ENCODE results near the gene LYG2. TPM values are rescaled to one million over a fixed set of nuclear protein-coding genes. Genes with fewer than 3 reads are reported as not detected.

The LYG2 gene
- total and polyA plus RNA-seq, 2 of the 8 experiments (the other 6 are each of a cell fraction or from before 2014, with no cell fraction given), result not detected

DNA sequence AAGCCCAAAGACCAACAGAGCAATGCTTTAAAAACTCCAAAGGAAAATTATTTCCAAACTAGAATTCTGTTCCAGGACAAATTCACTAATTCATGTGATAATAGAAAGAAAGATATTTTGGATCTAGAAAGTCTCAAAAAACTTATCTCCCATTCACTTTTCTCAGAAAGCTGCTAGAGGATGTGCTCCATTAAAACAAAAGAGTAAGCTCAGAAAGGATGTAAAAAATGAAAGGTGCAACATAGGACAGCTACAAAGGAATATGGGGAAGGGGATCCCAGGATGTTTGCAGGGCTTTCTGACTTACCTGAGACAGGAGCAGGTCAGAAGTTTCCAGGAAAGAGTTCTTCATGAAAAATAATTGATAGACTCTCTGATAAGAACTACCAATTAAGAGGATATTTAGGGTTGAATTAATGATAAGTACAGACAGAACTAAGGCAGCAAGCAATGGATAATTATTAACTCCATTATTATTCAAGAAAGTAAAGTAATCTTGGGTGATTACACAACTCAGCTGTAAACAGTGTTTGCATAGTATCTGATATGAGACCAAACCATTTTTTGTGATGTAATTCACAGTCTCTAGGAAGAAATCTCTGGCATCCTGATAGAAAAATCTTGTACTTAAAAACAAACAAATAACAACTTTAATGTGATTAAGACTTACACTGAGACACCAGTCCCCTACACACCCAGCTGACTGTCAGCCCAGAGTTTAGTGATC lies 24.7 kb upstream of the LYG2 start:
- Histone ChIP-seq H2BK120ac (replicated peaks; ENCODE audit: low read depth, low read length) (no peak overlapping the region), H3K79me1 (ENCODE audit: low read depth, low read length) (no peaks in the 10 kb centered on the region), H4K5ac (ENCODE audit: insufficient read length, low read depth, low read length) (no peak overlapping the region), H2AFZ (ENCODE audit: low read length) (no peak overlapping the region), H3K23me2 (ENCODE audit: low read depth, low read length) (no peaks in the 10 kb centered on the region), H3K4me2 (ENCODE audit: insufficient read depth in 1 of 2, low read depth in 2 of 2, low read length in 2 of 2) (no peak overlapping the region), H3K4ac (replicated peaks; ENCODE audit: insufficient read length, low read depth, low read length) (no peak overlapping the region), H3K56ac (replicated peaks; ENCODE audit: insufficient read length, low read depth, low read length) (no peak overlapping the region), H4K8ac (ENCODE audit: extremely low read depth, insufficient read depth, low read length) (no peak overlapping the region), H3K27me3 (replicated peaks in 1 of 4; ENCODE audit: control insufficient read depth in 3 of 4, extremely low read depth in 1 of 4, insufficient read depth in 3 of 4, low read length in 3 of 4) (no peaks in the 10 kb centered on the region), H3K23ac (ENCODE audit: insufficient read length) (no peak overlapping the region), H2BK12ac (ENCODE audit: low read depth, low read length) (no peak overlapping the region), H3K4me1 (replicated peaks in 1 of 4; ENCODE audit: control insufficient read depth in 3 of 4, insufficient read depth in 4 of 4, low read length in 3 of 4) (peaks cover 0 to 3% (median 0%) of the 10 kb centered on the region in 4 experiments; a peak in 1 of 7 replicates), H3K27ac (ENCODE audit: low read depth, low read length) (no peak overlapping the region), H3K79me2 (ENCODE audit: control insufficient read depth in 1 of 2, insufficient read depth in 2 of 2, low read length in 2 of 2) (no peaks in the 10 kb centered on the region), H3K9ac (replicated peaks in 1 of 4; ENCODE audit: extremely low read depth in 1 of 4, low read depth in 3 of 4, low read length in 3 of 4) (no peak overlapping the region), H4K91ac (replicated peaks; ENCODE audit: insufficient read length, low read length) (no peak overlapping the region), H3K9me3 (ENCODE audit: insufficient read depth in 2 of 2, low read depth in 1 of 2, low read length in 1 of 2) (peaks cover 0 to 7% of the 10 kb centered on the region in 2 experiments; a peak in 2 of 4 replicates), H3K4me3 (ENCODE audit: extremely low read depth in 1 of 4, insufficient read depth in 2 of 4, low read depth in 3 of 4, low read length in 4 of 4) (no peak overlapping the region), H3K36me3 (ENCODE audit: control insufficient read depth in 2 of 4, insufficient read depth in 4 of 4, low read length in 3 of 4) (no peaks in the 10 kb centered on the region), H3K14ac (ENCODE audit: insufficient read length) (no peak overlapping the region), H2AK5ac (ENCODE audit: low read depth, low read length) (no peak overlapping the region), H2BK15ac (ENCODE audit: low read length) (no peak overlapping the region), H2BK5ac (ENCODE audit: low read depth, low read length) (no peak overlapping the region), H3K18ac (ENCODE audit: extremely low read depth, low read length) (no peak overlapping the region), H4K20me1 (replicated peaks in 1 of 2; ENCODE audit: control insufficient read depth in 1 of 2, insufficient read depth in 2 of 2, low read length in 2 of 2) (no peaks in the 10 kb centered on the region), H2BK20ac (ENCODE audit: low read length) (no peak overlapping the region)
- no peak for FAIRE-seq
- ChIA-PET POLR2A (ENCODE audit: partially characterized antibody) (no interaction called here), CTCF (ENCODE audit: partially characterized antibody) (no interaction called here)
- no peak for DNase-seq (ENCODE audit: low read depth in 1 of 2, low spot score in 2 of 2)
- TF ChIP-seq GABPA (IDR thresholded peaks at IDR 0.05; ENCODE audit: borderline replicate concordance, insufficient read depth, low read length), result no peak
- no peak for TF ChIP-seq FOSL1 (IDR thresholded peaks at IDR 0.05; ENCODE audit: insufficient read depth, low read depth, low read length)
- TF ChIP-seq RBBP5 (IDR thresholded peaks at IDR 0.05; ENCODE audit: borderline replicate concordance, low read depth, low read length), result no peak
- TF ChIP-seq CREB1 (IDR thresholded peaks at IDR 0.05), result no peak
- TF ChIP-seq, protein P1, sequence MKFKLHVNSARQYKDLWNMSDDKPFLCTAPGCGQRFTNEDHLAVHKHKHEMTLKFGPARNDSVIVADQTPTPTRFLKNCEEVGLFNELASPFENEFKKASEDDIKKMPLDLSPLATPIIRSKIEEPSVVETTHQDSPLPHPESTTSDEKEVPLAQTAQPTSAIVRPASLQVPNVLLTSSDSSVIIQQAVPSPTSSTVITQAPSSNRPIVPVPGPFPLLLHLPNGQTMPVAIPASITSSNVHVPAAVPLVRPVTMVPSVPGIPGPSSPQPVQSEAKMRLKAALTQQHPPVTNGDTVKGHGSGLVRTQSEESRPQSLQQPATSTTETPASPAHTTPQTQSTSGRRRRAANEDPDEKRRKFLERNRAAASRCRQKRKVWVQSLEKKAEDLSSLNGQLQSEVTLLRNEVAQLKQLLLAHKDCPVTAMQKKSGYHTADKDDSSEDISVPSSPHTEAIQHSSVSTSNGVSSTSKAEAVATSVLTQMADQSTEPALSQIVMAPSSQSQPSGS (IDR thresholded peaks at IDR 0.05; ENCODE audit: low read length), result no peak
- TF ChIP-seq, protein P2, sequence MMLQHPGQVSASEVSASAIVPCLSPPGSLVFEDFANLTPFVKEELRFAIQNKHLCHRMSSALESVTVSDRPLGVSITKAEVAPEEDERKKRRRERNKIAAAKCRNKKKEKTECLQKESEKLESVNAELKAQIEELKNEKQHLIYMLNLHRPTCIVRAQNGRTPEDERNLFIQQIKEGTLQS (IDR thresholded peaks at IDR 0.05; ENCODE audit: insufficient read depth, low read depth, low read length), result no peak
- TF ChIP-seq TEAD4 (IDR thresholded peaks at IDR 0.05; ENCODE audit: low read depth, low read length), result no peak
- TF ChIP-seq, protein P3, sequence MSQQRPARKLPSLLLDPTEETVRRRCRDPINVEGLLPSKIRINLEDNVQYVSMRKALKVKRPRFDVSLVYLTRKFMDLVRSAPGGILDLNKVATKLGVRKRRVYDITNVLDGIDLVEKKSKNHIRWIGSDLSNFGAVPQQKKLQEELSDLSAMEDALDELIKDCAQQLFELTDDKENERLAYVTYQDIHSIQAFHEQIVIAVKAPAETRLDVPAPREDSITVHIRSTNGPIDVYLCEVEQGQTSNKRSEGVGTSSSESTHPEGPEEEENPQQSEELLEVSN (IDR thresholded peaks at IDR 0.05), result no peak
- TF ChIP-seq SAP30 (IDR thresholded peaks at IDR 0.05; ENCODE audit: insufficient read depth, insufficient replicate concordance, low read length), result no peak
- TF ChIP-seq ASH2L (IDR thresholded peaks at IDR 0.05; ENCODE audit: low read length), result no peak
- TF ChIP-seq, protein P4, sequence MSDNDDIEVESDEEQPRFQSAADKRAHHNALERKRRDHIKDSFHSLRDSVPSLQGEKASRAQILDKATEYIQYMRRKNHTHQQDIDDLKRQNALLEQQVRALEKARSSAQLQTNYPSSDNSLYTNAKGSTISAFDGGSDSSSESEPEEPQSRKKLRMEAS (IDR thresholded peaks at IDR 0.05), result no peak

Data from H1 (cell line).